NCI-H1105 (cell line): ENCODE results near the gene PRRT4.
A peak's percentile ranks its signal among the peaks of the same experiment; 100 is the strongest.

ENCODE experiments used
- DNase-seq: peaks from one replicate; lab custom pipeline; 2025; lab: John Stamatoyannopoulos, UW

The PRRT4 gene

GRCh38 chr7:128361411-128362379 is at the start of gene PRRT4:
Gene PRRT4 (minus strand): TSS chr7:128361690.
- peak; percentile 48 for DNase-seq

DNA sequence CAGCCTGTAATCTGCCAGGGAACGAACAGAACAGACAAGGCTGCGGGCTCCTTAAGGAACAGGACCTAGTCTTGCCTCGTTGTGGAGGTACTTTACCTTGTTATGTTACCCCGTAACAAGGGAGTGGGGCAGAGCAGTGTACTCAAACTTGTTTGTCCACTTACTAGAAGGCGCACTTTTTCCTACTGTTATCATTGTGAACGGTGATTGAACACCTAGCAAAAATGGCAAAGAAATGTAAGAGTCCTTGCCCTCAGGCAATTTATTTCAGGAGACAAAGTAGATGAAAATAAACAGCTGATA is 48.9 kb upstream of the PRRT4 start:
- no peak for DNase-seq

GRCh38 chr7:128409596-128410450 is 48.3 kb upstream of the PRRT4 start, which contains the start of gene IMPDH1:
Gene IMPDH1 (minus strand): TSS chr7:128409982. CDS start chr7:128409901, 81 bp downstream.
- peak; percentile 38 for DNase-seq

GRCh38 chr7:128408709-128409595 is 47.5 kb upstream of the PRRT4 start:
- no peak for DNase-seq

DNA sequence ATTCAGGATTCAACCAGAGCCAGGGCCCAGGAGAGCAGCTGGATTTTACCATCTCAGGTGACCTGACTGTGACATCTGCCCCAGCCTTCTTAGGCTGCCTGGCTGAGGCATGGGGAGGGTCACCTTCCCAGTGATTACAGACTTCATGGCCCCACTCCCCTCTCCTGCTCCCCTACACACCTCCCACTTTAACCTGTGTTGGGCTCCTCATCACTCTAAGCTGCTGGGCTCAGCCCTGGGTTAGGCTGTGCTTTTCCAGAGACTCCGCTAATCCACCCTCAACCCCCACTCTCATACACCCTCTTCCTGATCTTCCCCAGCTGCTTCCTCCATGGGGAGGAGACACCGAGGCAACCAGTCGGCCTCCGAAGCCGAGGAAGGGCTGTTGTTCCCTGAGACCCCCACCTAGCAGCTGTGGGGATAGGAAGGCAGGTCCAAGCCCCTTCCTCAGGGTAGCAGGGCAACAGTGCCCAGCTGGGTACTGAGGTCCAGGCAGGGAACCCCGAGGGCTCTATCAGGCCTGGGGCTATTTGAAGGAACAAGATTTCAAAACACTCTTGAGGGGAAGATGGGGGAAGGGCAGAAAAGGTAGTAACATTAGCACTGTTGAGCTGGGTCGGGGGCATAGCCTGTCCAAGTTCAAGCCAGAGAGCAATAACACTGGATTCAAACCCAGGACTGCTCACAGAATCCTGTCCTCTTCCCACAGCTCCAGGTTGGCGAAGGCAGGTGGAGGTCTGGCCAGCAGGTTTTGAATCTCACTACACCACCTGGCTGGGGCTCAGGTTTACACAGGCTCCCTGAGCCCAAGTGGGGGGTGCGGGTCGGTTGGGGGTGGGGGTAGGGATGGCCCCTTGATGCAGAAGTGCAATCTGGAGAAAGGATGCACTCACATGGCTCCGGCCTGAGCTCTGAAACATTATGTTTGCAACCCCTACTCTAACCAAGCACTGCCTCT is 46.5 kb upstream of the PRRT4 start:
- DNase-seq = no peak

GRCh38 chr7:128407233-128407589 is 45.7 kb upstream of the PRRT4 start:
- no peak for DNase-seq

DNA sequence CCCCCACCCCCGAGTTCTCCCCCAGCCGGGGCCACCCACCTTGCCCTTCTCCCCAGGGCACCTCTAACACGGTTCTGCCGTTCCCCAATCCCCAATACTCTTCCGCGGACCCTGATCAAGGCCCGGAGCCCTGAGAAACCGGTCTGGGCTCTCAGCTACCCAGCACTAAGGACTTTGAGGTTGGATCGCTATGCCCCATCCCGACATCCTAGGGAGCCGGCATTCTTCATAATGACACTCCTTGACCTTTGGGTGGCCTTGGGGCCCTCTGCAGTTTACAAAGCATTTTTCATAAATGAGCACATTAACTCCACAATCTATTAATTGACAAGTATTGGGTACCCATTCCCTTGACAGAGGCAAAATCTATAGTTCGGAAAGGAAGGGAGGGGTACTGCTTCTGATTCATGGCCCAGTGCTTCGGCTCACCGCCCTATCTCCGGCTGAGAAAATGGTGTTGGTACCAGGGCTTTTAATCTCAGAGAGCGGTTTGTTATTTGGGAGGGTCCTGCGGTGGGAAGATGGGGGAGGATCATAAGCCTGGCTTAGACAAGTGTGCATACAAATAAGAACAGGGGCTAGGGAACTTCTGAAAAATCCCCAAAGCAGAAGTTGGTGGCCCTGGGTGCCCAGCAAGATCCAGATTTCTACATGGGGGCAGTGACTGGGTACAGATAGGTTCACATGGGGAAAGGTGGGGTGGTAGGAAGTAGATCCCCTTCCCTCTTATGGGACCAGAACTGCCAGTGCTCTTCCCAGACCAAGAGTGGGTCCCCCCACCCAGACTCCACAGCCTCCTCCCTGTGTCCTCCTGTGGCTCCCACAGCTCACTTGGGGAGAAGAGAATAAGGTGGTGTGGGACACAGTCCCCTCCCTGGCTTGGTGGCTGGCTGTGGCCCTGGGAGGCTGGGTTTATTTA is 45.1 kb upstream of the PRRT4 start:
- no peak for DNase-seq

- peak; percentile 49 for DNase-seq
Observed at GRCh38 chr7:128405471-128406313, 44.2 kb upstream of the PRRT4 start.

GRCh38 chr7:128404886-128405470 is 43.5 kb upstream of the PRRT4 start:
- no peak for DNase-seq

DNA sequence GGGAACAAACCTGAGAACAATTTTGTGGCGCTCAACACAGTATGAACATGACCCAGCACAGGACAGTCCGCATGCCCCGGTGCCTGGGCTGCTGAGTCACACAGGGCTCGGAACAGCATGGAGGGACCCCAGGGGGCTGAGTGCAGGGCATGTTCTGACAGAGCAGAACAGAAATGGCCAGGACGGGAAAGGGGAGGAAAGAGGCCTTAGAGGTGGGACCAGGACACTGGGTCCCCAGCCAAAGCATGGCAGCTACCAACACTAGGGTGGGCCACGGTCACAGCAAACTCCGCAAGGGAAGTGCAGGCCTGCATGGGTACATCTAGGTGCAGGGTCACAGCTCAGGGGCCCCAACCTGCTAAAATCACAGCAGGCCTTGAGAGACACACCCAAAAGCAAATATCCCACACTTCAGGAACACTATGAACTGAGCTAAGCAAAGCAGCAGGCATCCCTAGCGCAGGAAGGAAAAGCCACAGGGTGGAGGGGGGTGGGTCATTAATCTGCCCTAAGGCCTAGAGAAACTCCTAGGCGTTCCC is 42.7 kb upstream of the PRRT4 start:
- DNase-seq = no peak

DNA sequence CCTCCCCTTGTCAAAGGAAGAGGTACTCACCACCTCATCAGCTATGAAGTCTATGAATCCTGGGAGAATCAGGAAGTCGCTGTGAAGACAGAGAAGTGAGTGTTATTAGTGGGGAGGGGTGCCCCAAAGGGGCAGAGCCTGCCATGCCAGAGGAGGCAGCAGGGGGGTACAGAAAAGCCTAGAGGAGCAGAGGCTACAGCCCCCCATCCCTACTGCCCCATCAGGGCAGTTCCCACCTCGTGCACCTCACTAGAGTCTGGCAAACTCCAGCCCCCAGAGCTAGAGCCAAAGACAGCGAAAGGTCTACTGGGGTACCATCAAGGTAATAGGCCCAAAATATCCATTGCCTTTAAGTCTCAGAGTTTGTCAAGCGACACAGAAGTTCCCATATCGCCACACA is 42.2 kb upstream of the PRRT4 start:
- no peak for DNase-seq

- no peak for DNase-seq
Observed at GRCh38 chr7:128402356-128402755, 40.9 kb upstream of the PRRT4 start.

GRCh38 chr7:128400566-128400965 is 39.1 kb upstream of the PRRT4 start:
- DNase-seq = no peak

GRCh38 chr7:128399991-128400390 is 38.5 kb upstream of the PRRT4 start:
- no peak for DNase-seq

- DNase-seq = no peak
Observed at GRCh38 chr7:128398841-128399135, 37.3 kb upstream of the PRRT4 start.

- peak; percentile 21 for DNase-seq
Observed at GRCh38 chr7:128398016-128398840, 36.7 kb upstream of the PRRT4 start.

- no peak for DNase-seq
Observed at GRCh38 chr7:128396357-128396756, 34.9 kb upstream of the PRRT4 start.
